ENCODE measurements around the gene GSKIP.

Gene GSKIP

DNA sequence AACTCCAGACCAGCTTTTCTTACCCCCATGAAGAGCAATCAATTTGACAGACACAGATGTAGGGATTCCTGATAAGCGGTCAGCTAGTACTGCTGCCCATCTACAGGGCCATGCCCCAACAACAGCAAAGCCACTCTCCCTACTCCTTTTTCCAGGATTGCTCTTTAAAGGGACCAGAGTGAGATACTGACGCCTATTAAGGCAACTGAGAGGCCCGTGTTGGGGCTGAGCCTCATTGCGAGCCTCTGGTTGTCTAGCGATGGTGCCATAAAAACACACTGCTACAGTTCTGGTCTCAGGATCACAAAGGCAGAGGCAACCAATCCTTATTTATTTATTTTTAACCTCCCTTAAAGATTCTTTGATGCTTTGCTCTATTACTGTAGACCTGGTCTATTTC is 59.7 kb downstream of the GSKIP start:
- DNase-seq, result peak; percentile 15

DNA sequence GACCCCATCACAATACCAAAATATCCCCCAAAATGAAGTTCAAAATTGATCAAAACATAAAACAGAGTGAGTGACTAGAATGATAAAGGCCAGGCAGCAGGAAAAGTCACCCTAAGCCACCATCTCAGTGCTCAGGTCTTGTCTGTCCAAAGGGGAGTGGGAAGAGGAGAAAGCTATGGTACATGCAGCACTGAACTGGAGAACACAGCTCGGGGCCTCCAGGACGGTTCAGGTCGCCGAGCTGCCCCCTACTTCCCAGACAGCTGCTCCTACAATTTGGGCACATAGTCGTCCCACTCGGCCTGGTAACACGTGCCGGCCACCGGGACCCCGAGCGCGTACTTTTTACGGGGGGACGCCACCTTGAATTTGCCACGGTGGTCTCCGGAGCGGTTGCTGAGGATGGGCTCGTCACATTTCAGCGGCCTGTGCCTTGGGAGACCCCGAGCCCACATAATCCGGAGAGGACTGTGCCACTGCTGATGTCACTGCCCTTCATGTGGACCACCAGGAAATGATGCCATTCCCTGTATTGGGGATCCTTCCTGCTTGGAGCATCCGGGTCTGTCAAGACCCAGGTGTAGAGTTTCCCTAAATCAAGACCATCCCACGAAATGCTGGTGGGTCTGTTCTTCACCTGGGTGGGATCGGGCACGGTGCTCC is 60.3 kb downstream of the GSKIP start:
- no peak for DNase-seq

DNA sequence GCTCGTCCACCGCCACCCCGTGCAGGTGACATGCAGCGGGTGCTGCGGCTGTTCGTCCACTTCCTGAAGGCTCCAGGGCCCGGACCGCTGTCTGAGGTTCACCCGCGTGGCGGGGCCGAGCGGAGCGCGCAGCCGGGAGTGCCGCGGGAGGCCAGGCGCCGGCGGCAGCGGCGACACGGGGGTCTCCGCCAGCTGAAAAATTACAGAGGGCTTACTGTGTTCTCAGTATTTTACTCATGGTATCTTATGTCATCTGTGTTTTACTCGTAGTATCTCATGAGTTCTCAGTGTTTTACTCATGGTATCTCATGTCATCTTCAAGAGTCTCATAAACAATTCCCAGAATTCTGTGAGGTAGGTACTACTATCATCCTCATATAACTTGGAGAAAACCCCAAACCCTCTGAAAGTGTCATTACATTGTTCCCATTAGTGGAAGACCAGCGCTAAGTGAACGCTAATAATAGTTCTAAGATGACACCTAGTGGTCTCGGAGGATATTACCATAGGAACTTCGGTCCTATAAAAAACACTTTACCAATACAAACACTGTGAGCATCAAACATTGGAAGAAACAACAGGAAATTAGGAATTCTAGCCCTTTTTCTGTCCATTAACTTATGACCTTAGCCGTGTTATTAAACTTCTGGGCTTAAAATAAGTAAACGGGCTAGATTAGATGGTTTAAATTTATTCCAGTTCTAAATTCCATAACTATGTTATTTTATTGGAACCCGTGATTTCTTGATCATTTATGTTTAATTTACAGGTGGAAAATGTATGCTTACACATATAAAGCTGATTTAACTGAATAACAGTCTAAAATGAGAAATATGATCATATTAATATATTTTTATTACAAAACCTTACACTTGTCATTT is 61.0 kb downstream of the GSKIP start:
- peak; percentile 94 for DNase-seq

DNA sequence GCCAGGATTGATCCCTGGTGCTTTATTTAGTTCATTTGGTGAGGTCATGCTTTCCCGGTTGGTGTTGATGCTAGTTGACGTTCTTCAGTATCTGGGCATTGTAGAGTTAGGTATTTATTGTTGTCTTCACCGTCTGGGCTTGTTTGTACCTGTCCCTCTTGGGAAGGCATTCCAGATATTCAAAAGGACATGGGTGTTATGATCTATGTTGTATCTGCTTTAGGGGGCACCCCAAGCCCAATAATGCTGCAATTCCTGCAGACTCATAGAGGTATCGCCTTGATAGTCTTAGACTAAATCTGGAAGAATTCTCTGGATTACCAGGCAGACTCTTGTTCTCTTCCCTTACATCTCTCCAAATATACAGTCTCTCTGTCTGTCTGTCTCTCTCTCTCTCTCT is 70.7 kb downstream of the GSKIP start:
- DNase-seq, result no peak

All from eye (tissue), 1 donor.